HAP-1 (cell line): ENCODE results near the gene CACNG5.
"Not testable (repeated sequence)": the region's sequence is repeated elsewhere in the genome, so short reads cannot be mapped to it uniquely, and the experiment has no call there.

Source experiments
- DNase-seq, 2 experiments: peaks; one replicate each; pipeline ENCODE4 v3.0.0-alpha.2; 2016 to 2020; ENCODE audit warnings: low spot score in 2 of 2
- H3K27me3 ChIP-seq: fragments of 250-450 bp; sonication (Bioruptor Pico); 2 replicates; pipeline ENCODE4 v1.5.1; 2020; ENCODE audit warnings: low read depth, mild to moderate bottlenecking, moderate library complexity
- H3K36me3 ChIP-seq: fragments of 250-450 bp; sonication (Bioruptor Pico); replicated peaks from 2 replicates; pipeline ENCODE4 v1.5.1; 2020; ENCODE audit warnings: mild to moderate bottlenecking
- H3K4me1 ChIP-seq: fragments of 250-450 bp; sonication (Bioruptor Pico); 2 replicates; pipeline ENCODE4 v1.5.1; 2020; ENCODE audit warnings: mild to moderate bottlenecking
- H3K4me3 ChIP-seq: fragments of 250-450 bp; sonication (Bioruptor Pico); 2 replicates; pipeline ENCODE4 v1.5.1; 2020; ENCODE audit warnings: mild to moderate bottlenecking, moderate library complexity
- H3K9me3 ChIP-seq: fragments of 250-450 bp; sonication (Bioruptor Pico); 2 replicates; pipeline ENCODE4 v1.5.1; 2020; ENCODE audit warnings: mild to moderate bottlenecking, moderate library complexity
- in situ Hi-C: fragments of 300-500 bp; cut with MboI; formaldehyde crosslinking; loops from 3 replicates; pipeline ENCODE4 v1.14.3; 2020; ENCODE audit warnings: low sequenced_read_pairs, inconsistent platforms, mixed read lengths

CACNG5 gene

GRCh38 chr17:66889480-66890230, 54.7 kb downstream of the CACNG5 start:
- Histone ChIP-seq H3K4me1 (no peaks in the 10 kb centered on the region), H3K36me3 (no peaks in the 10 kb centered on the region), H3K4me3 (no peak overlapping the region), H3K27me3 (no peaks in the 10 kb centered on the region), H3K9me3 (no peaks in the 10 kb centered on the region)
- in situ Hi-C loops: no loop called here
- no peak for DNase-seq

GRCh38 chr17:66892246-66892645, 57.3 kb downstream of the CACNG5 start:
- in situ Hi-C loops: no loop called here
- H3K27me3 ChIP-seq: no peaks in the 10 kb centered on the region
- no peak overlapping the region for H3K4me3 ChIP-seq
- no peaks in the 10 kb centered on the region for H3K4me1 ChIP-seq
- H3K36me3 ChIP-seq: no peaks in the 10 kb centered on the region
- no peak for DNase-seq
- no peaks in the 10 kb centered on the region for H3K9me3 ChIP-seq

DNA sequence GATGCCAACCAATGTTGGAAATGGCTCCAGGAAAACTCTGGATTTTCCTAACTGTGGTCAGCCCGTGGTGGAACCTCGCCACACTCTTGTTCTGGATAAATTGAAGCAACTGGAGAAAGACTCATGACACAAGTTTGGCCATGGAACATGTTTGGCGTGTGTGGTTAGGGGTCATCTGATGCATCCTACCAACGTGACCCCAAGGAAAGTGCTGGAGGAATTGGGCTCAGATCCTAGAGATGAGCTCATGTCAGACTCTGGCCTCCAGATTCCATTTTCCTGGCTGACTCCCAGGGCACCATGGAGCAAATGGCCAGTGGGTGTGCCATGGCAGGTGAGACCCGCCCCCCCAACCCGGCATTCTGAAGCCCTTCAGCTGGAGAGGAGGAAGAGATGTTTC, 58.5 kb downstream of the CACNG5 start:
- DNase-seq: no peak
- in situ Hi-C loops: no loop called here
- Histone ChIP-seq H3K36me3 (no peaks in the 10 kb centered on the region), H3K27me3 (no peaks in the 10 kb centered on the region), H3K4me1 (no peaks in the 10 kb centered on the region), H3K9me3 (no peaks in the 10 kb centered on the region), H3K4me3 (no peak overlapping the region)

- no peak for DNase-seq
- no peaks in the 10 kb centered on the region for H3K9me3 ChIP-seq
- H3K4me3 ChIP-seq: no peak overlapping the region
- in situ Hi-C loops: no loop called here
- H3K36me3 ChIP-seq: no peaks in the 10 kb centered on the region
- H3K4me1 ChIP-seq: no peaks in the 10 kb centered on the region
- H3K27me3 ChIP-seq: no peaks in the 10 kb centered on the region
Measured at GRCh38 chr17:66893863-66894262, 58.9 kb downstream of the CACNG5 start.

GRCh38 chr17:66897141-66897540, 62.2 kb downstream of the CACNG5 start:
- Histone ChIP-seq H3K9me3 (no peaks in the 10 kb centered on the region), H3K4me1 (no peaks in the 10 kb centered on the region), H3K4me3 (no peak overlapping the region), H3K36me3 (no peaks in the 10 kb centered on the region), H3K27me3 (0 out of 2 replicates have a peak, but pooled peaks cover 2% of the 10 kb centered on the region)
- in situ Hi-C loops: no loop called here
- no peak for DNase-seq

DNA sequence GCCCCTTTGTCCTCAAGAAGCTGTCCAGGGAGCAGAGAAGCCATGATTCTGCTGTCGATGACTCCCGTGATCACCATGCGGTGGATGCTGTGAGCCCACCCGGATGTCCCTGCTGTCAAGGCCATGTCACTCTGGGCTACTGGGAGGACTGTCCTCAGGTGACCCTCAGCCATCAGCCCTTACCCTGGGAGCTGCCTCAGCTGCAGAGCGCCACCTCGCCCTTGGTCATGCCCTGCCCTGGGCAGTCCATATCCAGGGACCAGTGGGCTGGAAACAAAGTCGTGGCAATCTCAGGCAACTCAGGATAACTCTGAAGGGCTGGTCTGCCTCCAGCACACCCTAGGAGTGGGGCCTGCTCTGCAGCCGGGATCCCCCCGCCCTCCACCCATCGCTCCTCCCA, 63.6 kb downstream of the CACNG5 start:
- Histone ChIP-seq H3K9me3 (no peaks in the 10 kb centered on the region), H3K36me3 (no peaks in the 10 kb centered on the region), H3K4me3 (no peak overlapping the region), H3K4me1 (no peaks in the 10 kb centered on the region), H3K27me3 (0 out of 2 replicates have a peak, but pooled peaks cover 2% of the 10 kb centered on the region)
- DNase-seq: no peak
- in situ Hi-C loops: no loop called here

DNA sequence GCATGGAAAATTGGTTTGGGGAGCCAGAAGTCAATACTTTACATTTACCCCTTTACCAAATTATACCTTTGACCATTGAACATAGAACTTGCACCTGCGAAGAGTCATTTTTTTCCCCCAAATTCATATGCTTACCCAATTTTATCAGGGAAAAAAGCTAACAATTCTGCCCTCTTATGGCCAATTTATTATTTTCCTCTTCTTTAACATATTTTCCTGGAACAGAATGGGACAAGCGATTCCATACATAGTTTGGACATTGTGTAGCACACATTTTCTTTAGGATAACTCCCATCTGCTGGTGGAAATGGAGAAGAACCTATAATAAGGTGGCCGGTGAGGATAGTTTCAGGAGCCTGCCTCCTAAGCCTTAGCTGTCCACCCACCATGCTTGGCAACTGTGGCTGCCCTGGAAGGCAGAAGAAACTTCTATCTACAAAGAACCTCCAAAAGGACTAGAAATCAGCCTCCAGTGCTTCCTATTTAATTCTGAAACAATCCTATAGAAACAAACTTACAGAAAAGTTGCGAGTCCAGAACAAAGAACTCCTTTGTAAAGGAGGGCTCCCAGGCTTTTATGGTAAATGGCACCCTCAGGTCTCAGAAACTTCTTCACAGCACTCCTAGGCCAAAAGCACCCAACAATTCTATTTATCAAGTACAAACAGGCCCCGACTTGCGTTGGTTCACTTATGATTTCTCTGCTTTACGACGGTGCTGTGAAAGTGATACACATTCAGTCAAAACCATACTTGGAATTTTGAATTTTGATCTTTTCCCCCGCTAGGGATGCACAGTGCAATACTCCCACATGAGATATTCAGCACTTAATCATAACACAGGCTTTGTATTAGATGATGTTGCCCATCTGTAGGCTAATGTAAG, 65.5 kb downstream of the CACNG5 start:
- Histone ChIP-seq H3K36me3 (no peaks in the 10 kb centered on the region), H3K4me1 (no peaks in the 10 kb centered on the region), H3K27me3 (0 out of 2 replicates have a peak, but pooled peaks cover 2% of the 10 kb centered on the region), H3K9me3 (no peaks in the 10 kb centered on the region), H3K4me3 (no peak overlapping the region)
- in situ Hi-C loops: no loop called here
- DNase-seq: no peak

- H3K4me1 ChIP-seq, H3K9me3 ChIP-seq, H3K36me3 ChIP-seq, H3K4me3 ChIP-seq, H3K27me3 ChIP-seq, DNase-seq, in situ Hi-C loops: not testable (repeated sequence)
Measured at GRCh38 chr17:66903296-66903695, 68.4 kb downstream of the CACNG5 start.

DNA sequence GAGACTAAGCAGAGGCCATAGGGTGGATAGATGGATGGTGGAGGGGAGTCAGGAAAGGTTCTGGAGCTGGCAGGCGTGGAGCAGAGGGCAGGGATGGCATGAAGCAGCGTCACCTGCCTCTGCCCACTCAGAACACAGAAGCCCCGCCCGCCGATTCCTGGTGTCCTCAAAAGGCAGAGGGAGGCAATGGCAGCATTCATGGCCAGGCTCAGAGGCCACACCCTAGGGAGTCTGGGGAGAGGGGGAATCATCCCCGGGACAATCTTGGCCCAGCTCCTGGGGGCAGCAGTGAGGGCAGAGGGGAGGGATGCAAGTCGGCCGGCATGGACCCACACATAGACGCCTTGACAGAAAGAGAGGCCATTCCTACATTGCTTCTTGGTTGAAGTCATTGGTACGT, 68.9 kb downstream of the CACNG5 start:
- DNase-seq: no peak

DNA sequence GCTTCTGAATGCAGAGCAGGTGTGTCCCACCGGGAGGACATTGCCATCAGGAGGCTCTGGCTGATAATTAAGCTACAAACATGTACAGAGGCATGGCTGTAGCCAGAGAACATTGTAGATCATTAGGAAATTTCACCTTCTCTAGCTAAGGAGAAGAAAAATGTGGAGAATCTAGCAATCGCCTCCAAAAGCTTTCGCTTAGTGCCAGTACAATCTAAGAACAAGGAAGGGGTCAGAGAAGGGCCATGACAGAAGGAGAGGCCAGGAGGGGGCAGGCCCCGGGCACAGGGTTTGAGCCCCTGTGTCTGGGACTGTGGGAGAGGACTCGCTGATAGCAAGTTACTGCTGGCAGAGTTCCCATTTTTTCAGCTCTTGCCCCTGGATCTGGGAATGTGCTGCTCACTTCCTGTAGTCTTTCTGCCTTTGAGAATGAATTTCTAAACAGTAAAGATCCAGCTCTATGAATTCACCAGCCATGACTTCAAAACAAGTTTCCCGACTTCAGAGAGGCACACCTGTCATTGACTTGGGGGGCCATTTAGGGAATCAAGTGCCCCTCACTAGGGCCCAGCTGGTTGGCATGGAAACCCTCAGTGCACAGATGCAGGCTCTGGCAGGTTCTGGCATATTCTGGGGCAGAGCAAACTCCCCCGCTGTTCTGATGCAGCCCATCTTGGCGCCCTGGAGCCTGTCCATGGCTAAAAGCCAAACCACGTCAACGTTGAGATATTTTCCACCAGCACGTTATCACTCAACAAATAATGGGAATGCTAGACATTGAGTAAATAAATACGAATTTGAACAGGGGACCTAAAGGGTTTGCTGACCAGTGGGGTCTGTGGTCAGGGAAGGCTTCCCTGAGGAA, 70.1 kb downstream of the CACNG5 start:
- 0 out of 2 replicates have a peak, but pooled peaks cover 2% of the 10 kb centered on the region for H3K27me3 ChIP-seq
- in situ Hi-C loops: loop anchor here (5.0 kb wide), 1 partner anchor 188 kb away; no protein-coding TSS in a partner anchor
- no peaks in the 10 kb centered on the region for H3K9me3 ChIP-seq
- H3K4me1 ChIP-seq: peaks cover 9% of the 10 kb centered on the region
- no peaks in the 10 kb centered on the region for H3K36me3 ChIP-seq
- no peak overlapping the region for H3K4me3 ChIP-seq
- DNase-seq: no peak

More for the DNA sequence above, 68.9 kb downstream of the CACNG5 start:
- H3K36me3 ChIP-seq: no peaks in the 10 kb centered on the region
- H3K27me3 ChIP-seq: 0 out of 2 replicates have a peak, but pooled peaks cover 2% of the 10 kb centered on the region
- in situ Hi-C loops: no loop called here
- H3K9me3 ChIP-seq: no peaks in the 10 kb centered on the region
- H3K4me1 ChIP-seq: no peaks in the 10 kb centered on the region; the same call in 1 of the 2 replicates
- H3K4me3 ChIP-seq: no peak overlapping the region

- no peaks in the 10 kb centered on the region for H3K9me3 ChIP-seq
- no peaks in the 10 kb centered on the region for H3K27me3 ChIP-seq
- peaks cover 17% of the 10 kb centered on the region for H3K4me1 ChIP-seq
- in situ Hi-C loops: loop anchor here (5.0 kb wide), 1 partner anchor 189 kb away; no protein-coding TSS in a partner anchor
- peak; percentile 63 to 91 for DNase-seq
- H3K36me3 ChIP-seq: no peaks in the 10 kb centered on the region
- no peak overlapping the region for H3K4me3 ChIP-seq
Measured at GRCh38 chr17:66906321-66907278, 71.7 kb downstream of the CACNG5 start.

GRCh38 chr17:66909804-66910373, 75.0 kb downstream of the CACNG5 start:
- peaks cover 17% of the 10 kb centered on the region for H3K4me1 ChIP-seq
- no peaks in the 10 kb centered on the region for H3K9me3 ChIP-seq
- no peaks in the 10 kb centered on the region for H3K36me3 ChIP-seq
- in situ Hi-C loops: loop anchor here (5.0 kb wide), 1 partner anchor 193 kb away; no protein-coding TSS in a partner anchor
- peak; percentile 52 to 89 for DNase-seq
- H3K4me3 ChIP-seq: no peak overlapping the region
- no peaks in the 10 kb centered on the region for H3K27me3 ChIP-seq
